ENCODE results near the gene ETV6.
"Not testable (repeated sequence)": the region's sequence is repeated elsewhere in the genome, so short reads cannot be mapped to it uniquely, and the experiment has no call there.

The ETV6 gene

GRCh38 chr12:11649413-11650285 is at the start of gene ETV6:
TSS of gene ETV6 (plus strand) at chr12:11649674. CDS start at chr12:11650128, 454 bp downstream.
- peak; percentile 69 to 75 for ATAC-seq

- no peak for ATAC-seq
These were observed 49.3 kb upstream of the ETV6 start for GRCh38 chr12:11600199-11600598.

- no peak for ATAC-seq
These were observed 47.8 kb upstream of the ETV6 start for GRCh38 chr12:11601647-11602046.

- no peak for ATAC-seq
These were observed 42.0 kb upstream of the ETV6 start for GRCh38 chr12:11607313-11608081.

- no peak for ATAC-seq
These were observed 40.4 kb upstream of the ETV6 start for GRCh38 chr12:11609045-11609444.

GRCh38 chr12:11615481-11615880 is 34.0 kb upstream of the ETV6 start:
- no peak for ATAC-seq

GRCh38 chr12:11618046-11618445 is 31.4 kb upstream of the ETV6 start:
- no peak for ATAC-seq

- ATAC-seq, result no peak
These were observed 27.6 kb upstream of the ETV6 start for GRCh38 chr12:11621797-11622423.

GRCh38 chr12:11622876-11623281 is 26.6 kb upstream of the ETV6 start:
- ATAC-seq, result no peak

- ATAC-seq, result no peak
These were observed 26.1 kb upstream of the ETV6 start for GRCh38 chr12:11623382-11623781.

- ATAC-seq, result no peak
These were observed 25.4 kb upstream of the ETV6 start for GRCh38 chr12:11624116-11624515.

GRCh38 chr12:11627709-11628108 is 21.8 kb upstream of the ETV6 start:
- not testable (repeated sequence) for ATAC-seq

- ATAC-seq, result no peak
These were observed 21.1 kb upstream of the ETV6 start for GRCh38 chr12:11628353-11628752.

- no peak for ATAC-seq
These were observed 19.3 kb upstream of the ETV6 start for GRCh38 chr12:11630046-11630706.

- no peak for ATAC-seq
These were observed 18.2 kb upstream of the ETV6 start for GRCh38 chr12:11631288-11631687.

GRCh38 chr12:11631881-11632280 is 17.6 kb upstream of the ETV6 start:
- not testable (repeated sequence) for ATAC-seq

GRCh38 chr12:11633968-11634367 is 15.5 kb upstream of the ETV6 start:
- ATAC-seq, result no peak

GRCh38 chr12:11635341-11635740 is 14.1 kb upstream of the ETV6 start:
- ATAC-seq, result no peak

GRCh38 chr12:11638315-11638916 is 11.1 kb upstream of the ETV6 start:
- ATAC-seq, result no peak

- ATAC-seq, result no peak
These were observed 10.0 kb upstream of the ETV6 start for GRCh38 chr12:11639454-11639853.

- no peak for ATAC-seq
These were observed 8.0 kb upstream of the ETV6 start for GRCh38 chr12:11641522-11641921.

- ATAC-seq, result no peak
These were observed 6.7 kb upstream of the ETV6 start for GRCh38 chr12:11642785-11643184.
